H9 (cell line): ENCODE results near the gene NGF. TPM values are rescaled to one million over a fixed set of nuclear protein-coding genes. Genes with fewer than 3 reads are reported as not detected.

Source experiments
- DNase-seq: peaks from one replicate; pipeline ENCODE4 v3.0.0-alpha.2; 2017
- H2AFZ ChIP-seq: one replicate; pipeline ENCODE4 v1.6.1; 2013; ENCODE audit warnings: mild to moderate bottlenecking, low read length, control low read depth, moderate library complexity
- H2AK5ac ChIP-seq: 2 replicates; pipeline ENCODE4 v1.6.1; 2013; ENCODE audit warnings: low read length, control low read depth, mixed read lengths; ENCODE audit not compliant: insufficient read length
- H2BK120ac ChIP-seq: one replicate; pipeline ENCODE4 v1.6.1; 2013; ENCODE audit warnings: low read depth, mild to moderate bottlenecking, low read length, control low read depth, inconsistent platforms; ENCODE audit not compliant: poor library complexity, severe bottlenecking
- H2BK12ac ChIP-seq: 2 replicates; pipeline ENCODE4 v1.6.1; 2013; ENCODE audit warnings: low read length, control low read depth, mixed read lengths, low read depth; ENCODE audit not compliant: insufficient read length
- H2BK15ac ChIP-seq: 2 replicates; pipeline ENCODE4 v1.6.1; 2013; ENCODE audit warnings: low read depth, low read length, control low read depth
- H2BK20ac ChIP-seq: one replicate; pipeline ENCODE4 v1.6.1; 2013; ENCODE audit warnings: low read depth, mild to moderate bottlenecking, low read length, control low read depth, inconsistent platforms; ENCODE audit not compliant: poor library complexity, severe bottlenecking
- H2BK5ac ChIP-seq: 2 replicates; pipeline ENCODE4 v1.6.1; 2013; ENCODE audit warnings: low read length, control low read depth, mixed read lengths; ENCODE audit not compliant: insufficient read length
- H3K14ac ChIP-seq: 2 replicates; pipeline ENCODE4 v1.6.1; 2013; ENCODE audit warnings: low read length, control low read depth; ENCODE audit not compliant: insufficient read depth
- H3K18ac ChIP-seq: 2 replicates; pipeline ENCODE4 v1.6.1; 2013; ENCODE audit warnings: low read depth, mild to moderate bottlenecking, mixed read lengths, low read length, control low read depth; ENCODE audit not compliant: insufficient read length
- H3K23ac ChIP-seq: 2 replicates; pipeline ENCODE4 v1.6.1; 2013; ENCODE audit warnings: low read length, control low read depth, mixed read lengths, low read depth; ENCODE audit not compliant: insufficient read length
- H3K23me2 ChIP-seq: 2 replicates; pipeline ENCODE4 v1.6.1; 2013; ENCODE audit warnings: low read depth, mild to moderate bottlenecking, mixed read lengths, low read length, control low read depth; ENCODE audit not compliant: insufficient read length, poor library complexity, severe bottlenecking
- H3K27ac ChIP-seq: 2 replicates; pipeline ENCODE4 v1.5.1; 2013; ENCODE audit warnings: low read length, control low read depth, mixed read lengths, low read depth; ENCODE audit not compliant: insufficient read length
- H3K27me3 ChIP-seq: 2 replicates; pipeline ENCODE4 v1.6.1; 2013; ENCODE audit warnings: low read length, control low read depth, inconsistent platforms; ENCODE audit not compliant: insufficient read depth
- H3K4ac ChIP-seq: 2 replicates; pipeline ENCODE4 v1.6.1; 2013; ENCODE audit warnings: low read depth, mild to moderate bottlenecking, control low read depth, inconsistent platforms, low read length, moderate library complexity
- H3K4me1 ChIP-seq: 2 replicates; pipeline ENCODE4 v1.6.1; 2013; ENCODE audit warnings: low read length, control low read depth, inconsistent platforms; ENCODE audit not compliant: insufficient read depth
- H3K4me2 ChIP-seq: 2 replicates; pipeline ENCODE4 v1.6.1; 2013; ENCODE audit warnings: low read length, control low read depth, mixed read lengths; ENCODE audit not compliant: insufficient read length, insufficient read depth
- H3K56ac ChIP-seq: 2 replicates; pipeline ENCODE4 v1.6.1; 2013; ENCODE audit warnings: low read depth, mild to moderate bottlenecking, mixed read lengths, low read length, control low read depth; ENCODE audit not compliant: insufficient read length
- H3K79me1 ChIP-seq: 2 replicates; pipeline ENCODE4 v1.6.1; 2013; ENCODE audit warnings: low read depth, mild to moderate bottlenecking, moderate library complexity, low read length, control low read depth, inconsistent platforms; ENCODE audit not compliant: insufficient read depth, poor library complexity, severe bottlenecking
- H3K79me2 ChIP-seq: 2 replicates; pipeline ENCODE4 v1.6.1; 2013; ENCODE audit warnings: low read length, control low read depth, inconsistent platforms; ENCODE audit not compliant: insufficient read depth
- H3K9ac ChIP-seq: 2 replicates; pipeline ENCODE4 v1.6.1; 2013; ENCODE audit warnings: low read length, control low read depth, mixed read lengths; ENCODE audit not compliant: insufficient read length; ENCODE audit errors: extremely low read depth
- H3K9me3 ChIP-seq: one replicate; pipeline ENCODE4 v1.6.1; 2013; ENCODE audit warnings: low read depth, low read length, inconsistent platforms; ENCODE audit not compliant: control insufficient read depth
- H3T11ph ChIP-seq: one replicate; pipeline ENCODE4 v1.6.1; 2013; ENCODE audit warnings: mild to moderate bottlenecking, low read length, control low read depth, inconsistent platforms
- H4K20me1 ChIP-seq: one replicate; pipeline ENCODE4 v1.6.1; 2013; ENCODE audit not compliant: control insufficient read depth, insufficient read length, insufficient read depth
- H4K5ac ChIP-seq: 2 replicates; pipeline ENCODE4 v1.6.1; 2013; ENCODE audit warnings: low read depth, mild to moderate bottlenecking, mixed read lengths, low read length, control low read depth; ENCODE audit not compliant: insufficient read length
- H4K8ac ChIP-seq: replicated peaks from 2 replicates; pipeline ENCODE4 v1.6.1; 2013; ENCODE audit warnings: low read length, control low read depth, mixed read lengths, low read depth; ENCODE audit not compliant: insufficient read length
- H4K91ac ChIP-seq: 2 replicates; pipeline ENCODE4 v1.6.1; 2013; ENCODE audit warnings: low read depth, mild to moderate bottlenecking, moderate library complexity, mixed read lengths, low read length, control low read depth; ENCODE audit not compliant: insufficient read length
- H3K27ac Mint-ChIP-seq, 3 experiments: 2 replicates in 2 of 3; 3 replicates in 1 of 3; pipeline ENCODE4 v1.8.0; 2020 to 2021; ENCODE audit warnings: mixed read lengths in 3 of 3, mild to moderate bottlenecking in 1 of 3, moderate library complexity in 1 of 3
- H3K27me3 Mint-ChIP-seq: 2 replicates; pipeline ENCODE4 v1.8.0; 2021; ENCODE audit warnings: low read depth, mild to moderate bottlenecking, moderate library complexity, mixed read lengths
- H3K36me3 Mint-ChIP-seq, 3 experiments: 2 replicates in 2 of 3; 3 replicates in 1 of 3; pipeline ENCODE4 v1.8.0; 2020 to 2021; ENCODE audit warnings: low read depth in 3 of 3, mixed read lengths in 3 of 3; ENCODE audit not compliant: insufficient read depth in 1 of 3
- H3K4me1 Mint-ChIP-seq, 2 experiments: 2 replicates each; pipeline ENCODE4 v1.8.0; 2020; ENCODE audit warnings: mixed read lengths in 2 of 2
- H3K4me3 Mint-ChIP-seq, 2 experiments: 2 replicates in 1 of 2; 3 replicates in 1 of 2; pipeline ENCODE4 v1.8.0; 2020 to 2021; ENCODE audit warnings: mild to moderate bottlenecking in 2 of 2, mixed read lengths in 2 of 2, moderate library complexity in 1 of 2
- H3K9me3 Mint-ChIP-seq, 2 experiments: 2 replicates in 1 of 2; 3 replicates in 1 of 2; pipeline ENCODE4 v1.8.0; 2020; ENCODE audit warnings: mild to moderate bottlenecking in 2 of 2, mixed read lengths in 2 of 2, moderate library complexity in 1 of 2
- CTCF ChIP-seq: fragments of 200-600 bp; sonication (generic); conservative IDR thresholded peaks from 3 replicates; pipeline ENCODE4 v1.8.0; 2021; ENCODE audit warnings: antibody characterized with exemption, mild to moderate bottlenecking
- WGBS: extraction: QIAGEN DNeasy Blood & Tissue Kit; methylation state at CpG from one replicate; pipeline ENCODE4 v1.1.7; 2013; ENCODE audit warnings: missing lambda C conversion rate, low lambda C conversion rate, mixed read lengths; ENCODE audit not compliant: insufficient read length; ENCODE audit errors: extremely low coverage; 5-methylcytosine and 5-hydroxymethylcytosine counted together
- total RNA-seq: library from RNA; stranded (reverse); gene quantifications from 2 replicates; pipeline ENCODE4 v1.2.1, GENCODE V29; 2021

Gene NGF
- total RNA-seq, 1 experiment from 2014 or later, result 0.22 TPM

DNA sequence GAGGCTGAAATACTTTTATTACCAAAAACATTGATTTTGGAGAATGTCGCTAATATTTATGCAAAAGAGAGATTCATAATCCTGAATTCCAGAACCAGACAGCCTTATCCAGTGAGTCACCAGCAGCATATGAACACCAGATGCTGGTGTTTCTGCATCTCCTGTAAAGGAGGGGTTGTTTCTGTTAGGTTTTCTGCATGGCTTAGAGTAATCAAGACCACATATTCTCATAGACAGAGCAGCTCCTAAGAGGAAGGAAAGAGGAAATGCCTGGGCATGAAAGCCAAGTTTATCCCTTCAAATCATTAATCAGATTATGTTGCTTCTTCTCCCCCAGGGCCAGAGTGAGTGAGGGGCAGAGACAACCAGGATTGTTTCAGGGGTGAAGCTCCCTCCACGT lies 86.2 kb downstream of the NGF start:
- H3K79me2 ChIP-seq, result no peaks in the 10 kb centered on the region
- H4K91ac ChIP-seq, result no peak overlapping the region
- no peak overlapping the region for H2BK5ac ChIP-seq
- no peak overlapping the region for H3K23ac ChIP-seq
- no CpG with 5 or more reads among the region's 2 CpGs for WGBS
- no peak overlapping the region for H3K18ac ChIP-seq
- Mint-ChIP-seq H3K27me3 (no peaks in the 10 kb centered on the region), H3K27ac (no peak overlapping the region; a peak in 1 of 7 replicates), H3K4me3 (no peak overlapping the region), H3K9me3 (peaks cover 3% of the 10 kb centered on the region in 2 experiments; a peak in 3 of 5 replicates), H3K4me1 (no peaks in the 10 kb centered on the region), H3K36me3 (0 out of 7 replicates have a peak, but pooled peaks cover 0 to 7% (median 0%) of the 10 kb centered on the region in 3 experiments)
- no peak overlapping the region for H3K4ac ChIP-seq
- no peak for DNase-seq
- no peak overlapping the region for H4K8ac ChIP-seq
- no peak overlapping the region for H2BK120ac ChIP-seq
- no peaks in the 10 kb centered on the region for H3K27me3 ChIP-seq
- H2AK5ac ChIP-seq, result no peak overlapping the region
- H3K4me1 ChIP-seq, result no peaks in the 10 kb centered on the region
- no peak overlapping the region for H4K5ac ChIP-seq
- no peaks in the 10 kb centered on the region for H3K23me2 ChIP-seq
- no peak overlapping the region for H2BK15ac ChIP-seq
- H3K79me1 ChIP-seq, result no peaks in the 10 kb centered on the region
- H4K20me1 ChIP-seq, result no peaks in the 10 kb centered on the region
- H2BK12ac ChIP-seq, result no peak overlapping the region
- H3K14ac ChIP-seq, result no peak overlapping the region
- H2AFZ ChIP-seq, result no peak overlapping the region
- no peak overlapping the region for H3K56ac ChIP-seq
- no peak overlapping the region for H3K27ac ChIP-seq
- no peak for TF ChIP-seq CTCF
- no peaks in the 10 kb centered on the region for H3K9me3 ChIP-seq
- no peak overlapping the region for H2BK20ac ChIP-seq
- H3K9ac ChIP-seq, result no peak overlapping the region
- H3T11ph ChIP-seq, result no peak overlapping the region
- H3K4me2 ChIP-seq, result no peak overlapping the region
